Sigmoid colon (tissue), 7 donors: ENCODE data around the gene ECT2. TPM values are rescaled to one million over a fixed set of nuclear protein-coding genes. Genes with fewer than 3 reads are reported as not detected.
"Not testable (repeated sequence)": the region's sequence is repeated elsewhere in the genome, so short reads cannot be mapped to it uniquely, and the experiment has no call there.

Source experiments
- DNase-seq: peaks from one replicate; pipeline ENCODE4 v3.0.0-alpha.2; 2019
- H3K27ac ChIP-seq, 4 donors: fragments of 200-600 bp; sonication (generic); one replicate each; pipeline ENCODE4 v1.5.1; 2016 to 2019; ENCODE audit warnings: mild to moderate bottlenecking in 1 of 4
- H3K27me3 ChIP-seq, 3 donors: fragments of 200-600 bp; sonication (generic); one replicate each; pipeline ENCODE4 v1.5.1; 2019; ENCODE audit warnings: mild to moderate bottlenecking in 1 of 3
- H3K36me3 ChIP-seq, 4 donors: fragments of 200-600 bp; sonication (generic); one replicate each; pipeline ENCODE4 v1.5.1; 2016 to 2019
- H3K4me1 ChIP-seq, 4 donors: fragments of 200-600 bp; sonication (generic); one replicate each; pipeline ENCODE4 v1.5.1; 2017 to 2019
- H3K4me3 ChIP-seq, 4 donors: fragments of 200-600 bp; sonication (generic); one replicate each; pipeline ENCODE4 v1.5.1; 2017 to 2019; ENCODE audit warnings: mild to moderate bottlenecking in 2 of 4, moderate library complexity in 1 of 4
- H3K9me3 ChIP-seq, 4 donors: fragments of 200-600 bp in 3 of 4; sonication (generic) in 3 of 4; one replicate each; pipeline versions ENCODE4 v1.5.1 to v1.6.1; 2013 to 2019
- EP300 ChIP-seq, 4 donors: sonication (generic); formaldehyde crosslinking; IDR thresholded peaks; one replicate each; pipeline ENCODE4 v1.6.1; 2017; ENCODE audit warnings: antibody characterized with exemption in 4 of 4
- POLR2A ChIP-seq, 2 donors: fragments of 450-650 bp; IDR thresholded peaks; one replicate each; pipeline ENCODE4 v1.6.1; 2016; ENCODE audit warnings: antibody characterized with exemption in 2 of 2, mild to moderate bottlenecking in 2 of 2, moderate library complexity in 2 of 2
- POLR2AphosphoS5 ChIP-seq, 4 donors: sonication (generic); formaldehyde crosslinking; IDR thresholded peaks; one replicate each; pipeline ENCODE4 v1.6.1; 2017; ENCODE audit warnings: antibody characterized with exemption in 4 of 4
- WGBS, 2 donors: extraction: QIAGEN DNeasy Blood & Tissue Kit; methylation state at CpG; one replicate each; pipeline ENCODE4 v1.1.7; 2013; 5-methylcytosine and 5-hydroxymethylcytosine counted together
- intact Hi-C: fragments of 100-400 bp; cut with DNase I; formaldehyde crosslinking; loops from one replicate; pipeline ENCODE4 v1.15.1; 2023
- polyA plus RNA-seq, 3 donors: library from polyadenylated mRNA; stranded (reverse); fragments of 200-250 nt; gene quantifications; one replicate each; pipeline ENCODE4 v1.2.3, GENCODE V29; 2013
- total RNA-seq, 4 donors: library from RNA; depleted of rRNA; stranded (reverse); fragments of >200 nt; gene quantifications; one replicate each; pipeline ENCODE4 v1.1.0, GENCODE V29; 2016
- TF ChIP-seq, protein P1 (sequence below), 4 experiments: fragments of 450-650 bp in 3 of 4; fragments of 200-600 bp in 1 of 4; IDR thresholded peaks; one replicate each; pipeline ENCODE4 v1.5.1; 2016 to 2019; ENCODE audit warnings: antibody characterized with exemption in 4 of 4, mild to moderate bottlenecking in 3 of 4, moderate library complexity in 2 of 4
- donor health status: healthy with polysubstance abuse.
- donor health status: Bipolar disorder and iron deficiency.
- donor health status: healthy.

The ECT2 gene
- total and polyA plus RNA-seq, 7 donors: 3.3 to 21.9 (median 9.7) TPM

DNA sequence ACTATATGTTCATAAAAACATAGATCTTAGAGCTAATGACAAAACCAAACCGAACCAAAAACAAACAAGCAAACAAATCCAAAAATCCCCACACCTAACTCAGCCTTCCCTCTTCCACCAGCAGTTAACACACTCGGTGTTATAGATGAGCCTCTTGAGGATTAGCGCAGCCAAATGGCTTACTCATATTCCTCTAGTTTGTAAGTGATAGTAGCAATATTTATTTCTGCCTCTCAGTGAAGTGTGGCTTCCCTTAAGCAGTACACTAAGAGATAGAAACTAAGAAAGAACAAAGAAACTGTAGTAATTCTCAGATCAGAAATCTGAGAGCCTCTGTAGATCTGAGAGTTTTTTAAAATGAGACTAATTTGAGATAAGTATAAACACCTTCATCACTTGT lies 37.2 kb upstream of the ECT2 start:
- peaks cover 0 to 21% (median 17%) of the 10 kb centered on the region in 4 donors for H3K4me1 ChIP-seq
- TF ChIP-seq, protein P1, sequence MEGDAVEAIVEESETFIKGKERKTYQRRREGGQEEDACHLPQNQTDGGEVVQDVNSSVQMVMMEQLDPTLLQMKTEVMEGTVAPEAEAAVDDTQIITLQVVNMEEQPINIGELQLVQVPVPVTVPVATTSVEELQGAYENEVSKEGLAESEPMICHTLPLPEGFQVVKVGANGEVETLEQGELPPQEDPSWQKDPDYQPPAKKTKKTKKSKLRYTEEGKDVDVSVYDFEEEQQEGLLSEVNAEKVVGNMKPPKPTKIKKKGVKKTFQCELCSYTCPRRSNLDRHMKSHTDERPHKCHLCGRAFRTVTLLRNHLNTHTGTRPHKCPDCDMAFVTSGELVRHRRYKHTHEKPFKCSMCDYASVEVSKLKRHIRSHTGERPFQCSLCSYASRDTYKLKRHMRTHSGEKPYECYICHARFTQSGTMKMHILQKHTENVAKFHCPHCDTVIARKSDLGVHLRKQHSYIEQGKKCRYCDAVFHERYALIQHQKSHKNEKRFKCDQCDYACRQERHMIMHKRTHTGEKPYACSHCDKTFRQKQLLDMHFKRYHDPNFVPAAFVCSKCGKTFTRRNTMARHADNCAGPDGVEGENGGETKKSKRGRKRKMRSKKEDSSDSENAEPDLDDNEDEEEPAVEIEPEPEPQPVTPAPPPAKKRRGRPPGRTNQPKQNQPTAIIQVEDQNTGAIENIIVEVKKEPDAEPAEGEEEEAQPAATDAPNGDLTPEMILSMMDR (IDR thresholded peaks at IDR 0.05): no peak
- no peak for TF ChIP-seq POLR2A (IDR thresholded peaks at IDR 0.05)
- no peak for TF ChIP-seq POLR2AphosphoS5 (IDR thresholded peaks at IDR 0.05)
- no peak for TF ChIP-seq EP300 (IDR thresholded peaks at IDR 0.05)
- no peaks in the 10 kb centered on the region for H3K9me3 ChIP-seq
- H3K27ac ChIP-seq: no peak overlapping the region
- intact Hi-C loops: no loop called here
- H3K36me3 ChIP-seq: no peaks in the 10 kb centered on the region
- H3K4me3 ChIP-seq: no peak overlapping the region
- 84 to 86% methylated on average over 3 of the region's 3 CpGs for WGBS, 2 donors
- no peak for DNase-seq
- no peaks in the 10 kb centered on the region for H3K27me3 ChIP-seq

DNA sequence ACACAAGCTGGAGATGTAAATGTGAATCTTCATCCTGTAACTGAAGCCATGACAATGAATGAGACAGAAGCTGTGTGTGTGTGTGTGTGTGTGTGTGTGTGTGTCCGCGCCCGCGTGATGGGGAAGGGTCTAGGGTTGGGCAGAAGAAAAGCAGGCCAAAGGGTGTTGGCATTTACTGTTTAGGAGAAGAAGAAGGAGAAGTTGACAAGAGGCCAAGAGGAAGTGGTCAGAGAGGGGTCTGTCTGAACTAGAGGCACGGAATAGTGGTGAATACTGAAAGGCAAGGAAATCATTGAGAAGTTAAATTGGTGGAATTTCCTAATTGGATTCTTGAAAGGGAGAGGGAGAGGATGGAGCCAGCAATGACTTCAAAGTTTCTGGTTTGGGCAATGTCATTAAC lies 34.0 kb upstream of the ECT2 start:
- Histone ChIP-seq H3K27ac (no peak overlapping the region), H3K4me1 (peaks cover 0 to 4% (median 2%) of the 10 kb centered on the region in 4 donors), H3K36me3 (no peaks in the 10 kb centered on the region), H3K9me3 (peaks cover 0 to 5% (median 0%) of the 10 kb centered on the region in 4 donors), H3K27me3 (no peaks in the 10 kb centered on the region), H3K4me3 (no peak overlapping the region)
- TF ChIP-seq EP300 (IDR thresholded peaks at IDR 0.05) (no peak), POLR2A (IDR thresholded peaks at IDR 0.05) (no peak), POLR2AphosphoS5 (IDR thresholded peaks at IDR 0.05) (no peak)
- TF ChIP-seq, protein P1 (IDR thresholded peaks at IDR 0.05): no peak
- 47 to 69% methylated on average over 5 of the region's 5 CpGs for WGBS, 2 donors
- intact Hi-C loops: no loop called here
- no peak for DNase-seq

DNA sequence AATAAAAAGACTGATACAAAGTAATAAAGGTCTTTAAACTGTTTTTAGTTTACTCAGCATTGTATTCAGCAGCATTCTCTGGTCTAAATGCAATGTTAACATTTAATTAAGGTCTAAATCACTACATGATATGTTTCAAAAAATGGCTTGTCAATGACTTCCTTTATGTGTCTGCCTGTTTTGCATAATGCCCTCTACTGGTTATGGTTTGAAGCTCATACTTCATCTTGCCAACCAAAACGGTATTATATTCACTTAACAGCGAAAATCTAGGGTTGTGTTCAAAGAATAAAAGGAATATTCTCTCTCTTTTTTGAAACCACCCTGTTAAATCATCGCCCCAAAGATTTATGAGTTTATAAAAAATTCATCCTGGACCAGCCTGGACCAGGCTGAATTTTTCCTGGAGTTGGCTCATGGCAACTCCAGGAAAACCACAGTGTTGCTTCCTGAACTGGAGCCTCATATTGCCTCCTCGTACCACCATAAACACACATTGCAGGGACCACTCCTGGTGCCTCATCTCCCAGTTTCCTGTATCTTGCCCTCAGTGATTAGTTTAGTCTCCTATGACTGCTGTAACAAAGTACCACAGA lies 32.9 kb upstream of the ECT2 start:
- TF ChIP-seq, protein P1 (IDR thresholded peaks at IDR 0.05): no peak
- TF ChIP-seq EP300 (IDR thresholded peaks at IDR 0.05): no peak
- no peak for TF ChIP-seq POLR2AphosphoS5 (IDR thresholded peaks at IDR 0.05)
- TF ChIP-seq POLR2A (IDR thresholded peaks at IDR 0.05): no peak
- Histone ChIP-seq H3K4me1 (no peaks in the 10 kb centered on the region), H3K9me3 (peaks cover 0 to 5% (median 0%) of the 10 kb centered on the region in 4 donors), H3K4me3 (no peak overlapping the region), H3K27ac (no peak overlapping the region), H3K36me3 (no peaks in the 10 kb centered on the region), H3K27me3 (no peaks in the 10 kb centered on the region)
- WGBS, 2 donors: 74 to 84% methylated on average over 4 of the region's 4 CpGs
- intact Hi-C loops: no loop called here
- DNase-seq: no peak

DNA sequence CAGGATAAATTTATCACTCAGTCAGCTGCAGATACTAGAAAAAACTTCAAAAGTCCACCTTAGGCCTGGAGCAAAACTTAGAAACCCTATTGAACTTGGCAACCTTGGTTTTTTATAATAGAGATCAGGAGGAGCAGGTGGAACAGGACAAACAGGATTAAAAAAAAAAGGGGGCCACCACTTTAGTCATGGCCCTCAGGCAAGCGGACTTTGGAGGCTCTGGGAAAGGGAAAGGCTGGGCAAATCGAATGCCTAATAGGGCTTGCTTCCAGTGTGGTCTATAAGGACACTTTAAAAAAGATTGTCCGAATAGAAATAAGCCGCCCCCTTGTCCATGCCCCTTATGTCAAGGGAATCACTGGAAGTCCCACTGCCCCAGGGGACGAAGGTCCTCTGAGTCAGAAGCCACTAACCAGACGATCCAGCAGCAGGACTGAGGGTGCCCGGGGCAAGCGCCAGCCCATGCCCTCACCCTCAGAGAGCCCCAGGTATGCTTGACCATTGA lies 27.9 kb upstream of the ECT2 start:
- H3K9me3 ChIP-seq, H3K36me3 ChIP-seq, H3K27me3 ChIP-seq, DNase-seq, H3K4me1 ChIP-seq, H3K4me3 ChIP-seq, intact Hi-C loops, H3K27ac ChIP-seq: not testable (repeated sequence)
- whole genome bisulfite sequencing, 2 donors: 81 to 91% methylated on average over 8 of the region's 8 CpGs

DNA sequence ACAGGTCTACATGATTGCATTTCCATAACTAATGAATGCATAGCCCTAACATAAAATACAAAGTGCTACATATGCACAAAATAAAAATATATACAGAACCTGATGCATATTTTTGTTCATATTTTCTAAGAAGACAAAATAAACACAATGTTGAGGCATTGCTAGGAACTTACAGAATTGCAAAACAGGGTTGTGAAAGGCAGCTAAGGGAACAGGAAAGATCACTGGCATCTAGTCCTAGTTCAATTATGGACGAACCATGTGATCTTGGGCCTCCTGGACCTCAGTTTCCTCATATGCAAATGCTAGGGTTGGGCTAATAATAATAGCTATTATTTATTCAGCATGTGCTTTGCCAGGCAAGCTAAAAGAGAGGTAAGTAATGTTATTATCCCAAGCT lies 24.1 kb upstream of the ECT2 start:
- TF ChIP-seq EP300 (IDR thresholded peaks at IDR 0.05) (no peak), POLR2AphosphoS5 (IDR thresholded peaks at IDR 0.05) (no peak), POLR2A (IDR thresholded peaks at IDR 0.05) (no peak)
- TF ChIP-seq, protein P1 (IDR thresholded peaks at IDR 0.05): no peak
- H3K27me3 ChIP-seq: no peaks in the 10 kb centered on the region
- H3K36me3 ChIP-seq: no peaks in the 10 kb centered on the region
- H3K27ac ChIP-seq: no peak overlapping the region
- H3K4me3 ChIP-seq: no peak overlapping the region
- H3K9me3 ChIP-seq: no peaks in the 10 kb centered on the region
- WGBS, 2 donors: 74 to 80% methylated on average over 1 of the region's 1 CpG
- no peak for DNase-seq
- intact Hi-C loops: no loop called here
- H3K4me1 ChIP-seq: no peaks in the 10 kb centered on the region
